Activated naive CD4-positive, alpha-beta T cell treated with anti-CD3 and anti-CD28 coated beads for 36 hours (primary cell): ENCODE results near the gene CCL22. TPM values are rescaled to one million over a fixed set of nuclear protein-coding genes. Genes with fewer than 3 reads are reported as not detected.
"Not testable (repeated sequence)": the region's sequence is repeated elsewhere in the genome, so short reads cannot be mapped to it uniquely, and the experiment has no call there.

Source experiments
- CTCF ChIA-PET: fragments of 350-600 bp; sonication (Branson Sonifier 250); formaldehyde crosslinking; loops from one replicate; lab custom pipeline; 2021; ENCODE audit warnings: antibody characterized with exemption; lab: Charles Lee
- DNase-seq: peaks from one replicate; pipeline ENCODE4 v3.0.0-alpha.2; 2020
- H3K27ac Mint-ChIP-seq: one replicate; pipeline ENCODE4 v1.8.0; 2021; ENCODE audit warnings: mild to moderate bottlenecking, mixed read lengths
- H3K27me3 Mint-ChIP-seq: one replicate; pipeline ENCODE4 v1.8.0; 2021; ENCODE audit warnings: low read depth, mixed read lengths
- H3K36me3 Mint-ChIP-seq: one replicate; pipeline ENCODE4 v1.8.0; 2021; ENCODE audit warnings: low read depth, mixed read lengths
- H3K4me1 Mint-ChIP-seq: one replicate; pipeline ENCODE4 v1.8.0; 2021; ENCODE audit warnings: low read depth, mixed read lengths
- H3K4me3 Mint-ChIP-seq: one replicate; pipeline ENCODE4 v1.8.0; 2021; ENCODE audit warnings: mild to moderate bottlenecking, moderate library complexity, mixed read lengths
- H3K9me3 Mint-ChIP-seq: one replicate; pipeline ENCODE4 v1.8.0; 2021; ENCODE audit warnings: mixed read lengths
- intact Hi-C: fragments of 100-400 bp; cut with micrococcal nuclease; formaldehyde crosslinking; loops from one replicate; pipeline ENCODE4 v1.15.1; 2023
- total RNA-seq, 2 experiments: library from RNA; stranded (reverse); gene quantifications; one replicate each; pipeline ENCODE4 v1.2.3, GENCODE V29; 2021

The CCL22 gene
- total RNA-seq, 2 experiments from 2014 or later, result 0.72 to 1.0 TPM

DNA sequence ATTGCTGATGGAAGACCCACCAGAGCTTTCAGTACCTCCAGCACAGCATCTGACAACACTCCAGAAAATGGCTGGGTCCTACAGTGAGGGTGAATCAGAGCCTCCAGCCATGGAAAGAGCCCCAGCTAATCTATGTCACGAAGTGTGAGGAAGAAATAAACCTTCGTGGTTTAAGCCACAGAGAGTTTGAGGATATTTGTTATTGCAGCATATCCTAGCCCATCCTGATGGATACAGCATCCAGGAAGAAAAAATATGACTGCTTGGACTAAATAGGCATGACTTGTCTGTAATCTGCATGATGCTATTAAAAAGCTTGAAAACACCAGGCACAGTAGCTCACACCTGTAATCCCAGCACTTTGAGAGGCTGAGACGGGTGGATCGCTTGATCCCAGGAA is 32.7 kb downstream of the CCL22 start:
- H3K4me3 Mint-ChIP-seq, result no peak overlapping the region
- H3K4me1 Mint-ChIP-seq, result peaks cover 6% of the 10 kb centered on the region
- H3K27me3 Mint-ChIP-seq, result no peaks in the 10 kb centered on the region
- CTCF ChIA-PET, result interaction anchor here (0.9 to 2.5 kb wide), 2 partner anchors 25 to 27 kb away, joined by 4 to 7 read pairs; no protein-coding TSS in a partner anchor
- no peak overlapping the region for H3K27ac Mint-ChIP-seq
- H3K9me3 Mint-ChIP-seq, result no peaks in the 10 kb centered on the region
- intact Hi-C loops, result no loop called here
- DNase-seq, result no peak
- H3K36me3 Mint-ChIP-seq, result no peaks in the 10 kb centered on the region

DNA sequence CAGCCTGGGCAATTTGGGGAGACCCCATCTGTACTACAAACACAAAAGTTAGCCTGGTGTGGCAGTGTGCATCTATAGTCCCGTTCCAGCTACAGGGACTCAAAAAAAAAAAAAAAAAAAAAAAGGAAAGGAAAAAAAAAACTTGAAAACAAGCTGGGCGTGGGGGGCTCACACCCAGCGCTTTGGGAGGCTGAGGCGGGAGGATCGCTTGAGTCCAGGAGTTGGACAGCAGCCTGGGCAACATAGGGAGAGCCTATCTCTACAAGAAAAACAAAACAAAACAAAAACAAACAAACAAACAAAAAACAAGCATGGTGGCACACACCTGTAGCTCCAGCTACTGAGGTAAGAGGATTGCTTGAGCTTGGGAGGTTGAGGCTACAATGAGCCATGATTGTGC is 33.1 kb downstream of the CCL22 start:
- Mint-ChIP-seq H3K27me3 (no peaks in the 10 kb centered on the region), H3K9me3 (no peaks in the 10 kb centered on the region), H3K36me3 (no peaks in the 10 kb centered on the region), H3K4me3 (no peak overlapping the region), H3K27ac (no peak overlapping the region), H3K4me1 (peaks cover 6% of the 10 kb centered on the region)
- DNase-seq, result no peak
- CTCF ChIA-PET, result interaction anchor here (2.5 kb wide), 1 partner anchor 27 kb away, joined by 7 read pairs; no protein-coding TSS in a partner anchor
- intact Hi-C loops, result no loop called here

DNA sequence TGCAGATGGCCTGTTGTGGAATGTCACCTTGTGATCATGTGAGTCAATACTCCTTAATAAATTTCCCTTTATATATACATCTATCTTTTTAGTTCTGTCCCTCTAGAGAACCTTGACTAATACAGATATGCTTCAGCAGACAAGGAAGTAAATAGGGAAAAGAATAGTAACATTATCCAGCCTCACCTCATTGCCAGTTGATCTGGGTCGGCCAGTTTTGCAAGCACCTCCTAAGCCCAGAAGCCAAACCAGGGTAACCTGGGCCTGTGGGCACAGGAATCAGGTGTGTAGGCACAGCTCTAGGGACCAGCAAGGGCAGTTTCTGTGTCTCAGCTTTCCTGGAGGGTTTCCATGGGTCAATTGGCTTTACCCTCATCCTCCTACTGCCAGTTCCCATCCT is 34.1 kb downstream of the CCL22 start:
- CTCF ChIA-PET, result no interaction called here
- H3K27ac Mint-ChIP-seq, result no peak overlapping the region
- no peaks in the 10 kb centered on the region for H3K36me3 Mint-ChIP-seq

DNA sequence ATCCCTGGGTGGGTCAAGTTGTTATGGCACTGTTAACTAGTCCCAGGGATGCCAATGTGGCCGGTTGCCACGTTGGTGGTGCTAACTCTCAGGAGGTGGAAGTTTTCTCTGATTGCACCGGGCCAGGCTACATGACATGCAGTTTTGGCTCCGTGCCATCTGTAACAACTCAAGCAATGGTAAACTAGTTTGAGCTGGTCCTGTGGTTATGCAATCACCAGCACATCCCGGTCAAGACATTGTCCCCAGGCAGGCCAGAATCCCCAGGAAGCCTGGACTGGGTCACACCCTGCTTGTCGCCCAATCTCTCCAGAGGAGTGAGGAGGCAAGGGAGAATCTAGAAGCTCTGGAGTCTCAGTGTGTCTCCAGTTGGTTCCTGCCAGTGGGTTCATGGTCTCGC is 35.9 kb downstream of the CCL22 start:
- Mint-ChIP-seq H3K36me3 (no peaks in the 10 kb centered on the region), H3K27ac (no peak overlapping the region), H3K4me1 (no peaks in the 10 kb centered on the region), H3K4me3 (no peak overlapping the region), H3K27me3 (no peaks in the 10 kb centered on the region), H3K9me3 (no peaks in the 10 kb centered on the region)
- no peak for DNase-seq
- intact Hi-C loops, result no loop called here
- CTCF ChIA-PET, result interaction anchor here (0.9 kb wide), 1 partner anchor 10 kb away, joined by 3 read pairs; the partner anchor contains the start of gene CCL17

More for the DNA sequence above, 34.1 kb downstream of the CCL22 start:
- Mint-ChIP-seq H3K4me3 (no peak overlapping the region), H3K27me3 (no peaks in the 10 kb centered on the region), H3K4me1 (peaks cover 6% of the 10 kb centered on the region), H3K9me3 (no peaks in the 10 kb centered on the region)
- intact Hi-C loops, result no loop called here
- DNase-seq, result no peak

DNA sequence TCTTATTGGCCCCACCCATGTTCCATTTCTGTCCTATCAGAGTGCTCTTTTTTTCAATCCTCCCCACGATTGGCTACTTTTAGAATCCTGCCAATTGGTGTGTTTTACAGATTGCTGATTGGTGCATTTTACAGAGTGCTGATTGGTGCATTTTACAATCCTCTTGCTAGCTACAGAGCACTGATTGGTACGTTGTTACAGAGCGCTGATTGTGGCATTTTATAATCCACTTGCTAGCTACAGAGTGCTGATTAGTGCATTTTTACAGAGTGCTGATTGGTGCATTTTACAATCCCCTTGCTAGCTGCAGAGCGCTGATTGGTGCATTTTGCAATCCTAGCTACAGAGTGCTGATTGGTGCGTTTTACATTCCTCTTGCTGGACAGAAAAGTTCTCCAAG is 36.4 kb downstream of the CCL22 start:
- no peak overlapping the region for H3K27ac Mint-ChIP-seq
- no peaks in the 10 kb centered on the region for H3K27me3 Mint-ChIP-seq
- CTCF ChIA-PET, result interaction anchor here (0.9 kb wide), 1 partner anchor 9 kb away, joined by 3 read pairs; the partner anchor contains the start of gene CCL17
- no peak overlapping the region for H3K4me3 Mint-ChIP-seq
- H3K4me1 Mint-ChIP-seq, result no peaks in the 10 kb centered on the region
- DNase-seq, result no peak
- no peaks in the 10 kb centered on the region for H3K36me3 Mint-ChIP-seq
- intact Hi-C loops, result no loop called here
- H3K9me3 Mint-ChIP-seq, result no peaks in the 10 kb centered on the region

DNA sequence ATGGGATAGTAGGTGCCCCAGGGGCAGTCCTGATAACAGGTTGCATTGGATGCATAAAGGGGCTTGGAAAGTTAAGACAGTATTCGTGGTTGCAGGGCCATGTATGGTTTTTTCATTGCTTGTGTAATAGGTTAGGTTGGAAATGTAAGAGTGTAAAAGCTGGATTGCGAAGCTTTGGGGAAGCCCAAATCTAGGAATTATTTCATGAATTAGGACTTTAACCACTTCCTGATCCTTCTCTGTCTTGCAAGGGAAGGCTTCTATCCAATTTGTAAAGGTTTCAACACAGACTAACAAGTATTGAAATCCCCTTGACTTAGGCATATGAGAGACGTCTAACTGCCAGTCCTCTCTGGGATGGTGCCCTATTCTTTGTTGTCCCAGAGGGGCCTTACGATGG is 38.2 kb downstream of the CCL22 start:
- CTCF ChIA-PET, result no interaction called here
- no peaks in the 10 kb centered on the region for H3K27me3 Mint-ChIP-seq
- H3K9me3 Mint-ChIP-seq, result no peaks in the 10 kb centered on the region
- intact Hi-C loops, result no loop called here
- no peak overlapping the region for H3K27ac Mint-ChIP-seq
- no peak for DNase-seq
- no peak overlapping the region for H3K4me3 Mint-ChIP-seq
- H3K36me3 Mint-ChIP-seq, result no peaks in the 10 kb centered on the region
- H3K4me1 Mint-ChIP-seq, result no peaks in the 10 kb centered on the region

DNA sequence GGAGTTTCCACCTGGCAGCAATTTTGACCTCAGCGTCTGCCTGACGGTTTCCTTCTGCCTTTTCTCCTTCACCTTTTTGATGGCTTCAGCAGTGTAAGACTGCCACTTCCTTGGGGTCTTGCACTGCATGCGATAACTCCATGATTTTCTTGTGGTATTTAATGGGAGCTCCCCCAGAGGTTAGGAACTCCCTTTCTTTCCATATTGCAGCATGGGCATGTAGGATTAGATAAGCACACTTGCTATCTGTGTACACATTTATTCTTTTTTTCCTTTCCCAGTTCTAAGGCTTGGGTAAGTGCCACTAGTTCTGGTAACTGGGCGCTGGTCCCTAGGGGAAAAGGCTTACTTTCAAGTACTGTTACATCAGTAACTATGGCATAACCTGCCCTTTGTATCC is 38.9 kb downstream of the CCL22 start:
- H3K27ac Mint-ChIP-seq, H3K9me3 Mint-ChIP-seq, H3K4me1 Mint-ChIP-seq, intact Hi-C loops, H3K4me3 Mint-ChIP-seq, DNase-seq, H3K27me3 Mint-ChIP-seq, CTCF ChIA-PET, H3K36me3 Mint-ChIP-seq: not testable (repeated sequence)

DNA sequence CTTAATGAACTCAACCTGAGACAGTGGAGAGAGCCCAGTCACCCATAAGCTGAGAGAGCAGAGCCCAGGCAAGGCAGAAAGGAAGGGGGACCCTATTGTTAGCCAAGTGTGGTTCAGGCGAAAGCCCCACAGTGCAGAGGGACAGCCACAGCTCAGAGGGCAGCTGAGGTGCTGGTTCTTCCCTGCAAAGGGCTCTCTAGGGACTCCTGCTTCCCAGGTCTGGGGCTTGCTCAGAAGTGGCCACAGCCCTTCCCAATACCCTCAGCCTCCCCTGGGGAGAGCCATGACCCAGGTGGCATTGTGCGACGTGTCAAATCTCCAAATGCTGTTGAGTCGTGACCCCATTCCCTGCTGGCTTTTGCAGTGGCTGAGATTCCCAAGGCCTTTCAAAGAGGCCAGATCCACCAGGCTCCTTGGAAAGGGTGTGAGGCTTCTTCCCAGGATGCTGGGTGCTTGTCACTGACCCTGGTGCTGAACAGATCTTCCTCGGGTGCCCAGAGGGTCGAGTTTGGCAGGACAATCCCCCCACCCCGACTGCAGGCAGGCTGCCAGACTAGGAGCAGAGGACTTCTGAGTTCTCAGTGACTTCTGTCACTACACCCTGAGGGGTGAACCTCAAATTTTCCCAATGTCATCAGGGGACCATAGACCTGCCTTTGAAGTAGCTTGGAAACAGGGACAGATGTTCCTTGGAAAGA is 43.5 kb downstream of the CCL22 start:
- Mint-ChIP-seq H3K9me3 (no peaks in the 10 kb centered on the region), H3K4me1 (no peaks in the 10 kb centered on the region), H3K36me3 (no peaks in the 10 kb centered on the region), H3K4me3 (no peak overlapping the region), H3K27ac (no peak overlapping the region), H3K27me3 (no peaks in the 10 kb centered on the region)
- intact Hi-C loops, result no loop called here
- no peak for DNase-seq
- CTCF ChIA-PET, result interaction anchor here (1.1 to 1.3 kb wide), 2 partner anchors 15 to 17 kb away, joined by 3 to 5 read pairs; no protein-coding TSS in a partner anchor

DNA sequence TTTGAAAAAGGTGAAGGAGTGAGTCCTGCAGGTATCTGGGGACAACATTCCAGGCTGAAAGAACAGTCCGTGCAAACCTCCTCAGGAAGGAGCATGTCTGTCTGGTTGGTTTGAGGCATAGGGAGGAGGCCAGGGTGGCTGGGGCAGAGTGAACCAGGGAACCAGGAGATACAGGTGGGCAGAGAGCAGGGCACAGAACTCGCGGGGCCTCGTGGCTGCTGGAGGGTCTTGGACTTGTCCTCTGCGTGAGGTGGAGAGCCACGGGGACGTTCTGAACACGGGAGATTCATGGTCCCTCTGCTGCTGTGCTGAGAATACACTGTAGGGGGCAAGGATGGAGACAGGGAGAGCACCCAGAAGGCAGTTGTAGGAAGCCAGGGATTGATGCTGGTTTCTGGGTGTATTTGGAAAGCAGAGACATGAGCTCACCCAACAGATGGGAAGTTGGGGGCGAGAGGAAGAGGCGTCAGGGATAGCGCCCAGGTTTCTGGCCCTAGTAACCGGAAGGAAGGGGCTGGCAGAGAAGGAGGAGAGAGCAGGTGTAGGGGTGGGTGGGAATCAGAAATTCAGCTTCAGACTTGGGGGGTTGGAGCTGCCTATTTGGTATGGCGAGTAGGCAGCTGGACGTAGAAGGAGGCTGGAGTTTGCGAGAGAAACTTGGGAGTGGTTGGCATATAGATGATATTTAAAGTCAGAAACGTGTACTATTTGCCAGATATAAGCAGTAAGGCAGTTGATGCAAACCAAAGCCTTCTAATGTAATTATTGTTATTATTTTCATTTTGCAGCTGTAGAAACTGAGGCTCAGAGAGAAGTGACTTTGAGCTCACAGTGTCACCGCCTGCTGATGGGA is 45.6 kb downstream of the CCL22 start, which contains the start of gene CCL17:
Gene CCL17 (plus strand): TSS at position 803 of the 853 bp plus-strand sequence. CDS start 9,166 bp downstream, outside the sequence.
- intact Hi-C loops, result no loop called here
- Mint-ChIP-seq H3K36me3 (no peaks in the 10 kb centered on the region), H3K9me3 (no peaks in the 10 kb centered on the region), H3K4me1 (no peaks in the 10 kb centered on the region), H3K27ac (no peak within 1 kb of the TSS), H3K4me3 (no peak within 1 kb of the TSS), H3K27me3 (no peaks in the 10 kb centered on the region)
- DNase-seq, result no peak
- CTCF ChIA-PET, result interaction anchor here (0.5 to 1.1 kb wide), 2 partner anchors 9 to 64 kb away, joined by 3 read pairs; no protein-coding TSS in a partner anchor

DNA sequence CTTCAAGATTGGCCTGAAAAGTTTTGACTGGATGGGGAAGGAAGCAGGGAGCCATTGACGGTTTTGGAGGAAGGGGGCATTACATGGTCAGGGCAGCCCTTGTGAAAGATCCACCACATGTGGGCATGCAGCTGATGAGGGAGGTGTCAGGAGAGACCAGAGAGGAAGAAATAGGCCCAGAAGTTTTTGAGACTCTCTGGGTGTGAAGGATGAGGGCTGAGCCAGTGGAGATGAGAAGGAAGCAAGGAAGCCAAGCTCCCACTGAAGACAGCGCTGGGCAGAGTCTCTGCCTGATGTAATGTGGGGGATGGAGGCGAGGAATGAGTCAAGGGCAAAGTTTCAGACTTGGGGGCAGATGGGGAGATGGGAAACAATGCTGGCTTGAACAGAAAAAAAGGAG is 46.5 kb downstream of the CCL22 start:
- intact Hi-C loops, result no loop called here
- CTCF ChIA-PET, result interaction anchor here (0.7 to 2.2 kb wide), 2 partner anchors 13 to 518 kb away, joined by 3 to 12 read pairs; no protein-coding TSS in a partner anchor
- Mint-ChIP-seq H3K27ac (no peak overlapping the region), H3K36me3 (no peaks in the 10 kb centered on the region), H3K4me1 (no peaks in the 10 kb centered on the region), H3K4me3 (no peak overlapping the region), H3K27me3 (no peaks in the 10 kb centered on the region), H3K9me3 (no peaks in the 10 kb centered on the region)
- DNase-seq, result no peak

DNA sequence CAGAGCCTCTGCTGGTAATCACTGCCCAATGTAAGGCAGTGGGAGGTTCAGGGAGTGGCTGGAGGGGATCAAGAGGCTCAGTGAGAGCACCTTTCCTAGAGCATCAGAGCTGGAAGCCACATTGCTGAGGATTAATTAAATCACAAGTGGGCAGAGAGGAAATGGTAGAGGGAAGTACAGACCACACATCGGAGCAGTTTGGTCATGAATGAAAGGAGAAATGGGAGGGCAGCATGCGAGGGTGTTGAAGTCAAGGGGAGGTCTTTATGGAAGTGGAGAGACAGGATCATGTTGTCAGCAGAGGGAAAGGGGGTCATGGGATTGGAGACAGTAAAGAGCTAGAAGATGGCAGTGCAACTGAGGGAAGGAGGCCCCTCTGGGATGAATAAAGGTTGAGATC is 48.3 kb downstream of the CCL22 start:
- Mint-ChIP-seq H3K4me1 (no peaks in the 10 kb centered on the region), H3K4me3 (no peak overlapping the region), H3K9me3 (no peaks in the 10 kb centered on the region), H3K27ac (no peak overlapping the region), H3K27me3 (no peaks in the 10 kb centered on the region), H3K36me3 (no peaks in the 10 kb centered on the region)
- DNase-seq, result no peak
- CTCF ChIA-PET, result interaction anchor here (2.2 kb wide), 1 partner anchor 11 kb away, joined by 12 read pairs; no protein-coding TSS in a partner anchor
- intact Hi-C loops, result no loop called here

DNA sequence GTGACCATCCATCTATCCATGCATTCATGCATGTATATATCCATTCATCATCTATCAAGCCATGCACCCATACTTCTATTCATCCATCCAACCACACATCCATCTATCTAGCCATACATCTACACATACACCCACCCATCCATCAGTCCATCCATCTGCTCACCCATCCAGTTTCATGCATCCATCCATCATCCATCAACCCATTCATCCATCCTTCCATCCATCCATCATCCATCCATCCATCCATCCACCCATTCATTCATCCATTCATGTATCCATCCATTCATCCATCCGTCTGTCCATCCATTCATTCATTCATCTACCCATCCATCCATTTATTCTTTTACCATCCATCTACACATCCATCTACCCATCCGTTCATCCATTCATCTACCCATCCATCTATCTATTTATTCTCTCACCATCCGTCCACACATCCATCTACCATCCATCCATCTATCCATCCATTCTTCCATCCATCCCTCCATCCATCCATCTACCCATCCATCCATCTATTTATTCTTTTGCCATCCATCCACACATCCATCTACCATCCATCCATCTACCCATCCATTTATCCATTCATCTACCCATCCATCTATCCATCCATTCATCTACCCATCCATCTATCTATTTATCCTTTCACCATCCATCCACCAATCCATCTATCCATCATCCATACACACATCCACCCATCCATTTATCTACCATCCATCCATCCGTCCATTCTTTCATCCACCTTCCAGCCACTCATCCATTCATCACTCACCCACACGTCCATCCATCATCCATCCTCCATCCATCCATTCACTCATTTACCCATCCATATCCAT is 49.2 kb downstream of the CCL22 start:
- Mint-ChIP-seq H3K36me3 (no peaks in the 10 kb centered on the region), H3K27ac (no peak overlapping the region), H3K4me3 (no peak overlapping the region), H3K9me3 (no peaks in the 10 kb centered on the region), H3K27me3 (no peaks in the 10 kb centered on the region), H3K4me1 (no peaks in the 10 kb centered on the region)
- intact Hi-C loops, result no loop called here
- CTCF ChIA-PET, result no interaction called here
- no peak for DNase-seq
